ENCODE measurements around the gene SMIM14. TPM values are rescaled to one million over a fixed set of nuclear protein-coding genes. Genes with fewer than 3 reads are reported as not detected.

SMIM14 gene
- total RNA-seq, 3 donors from 2014 or later, result 0.51 to 1.6 (median 0.98) TPM

- Mint-ChIP-seq H3K9me3 (no peaks in the 10 kb centered on the region), H3K27me3 (ENCODE audit: low read depth) (no peaks in the 10 kb centered on the region), H3K4me1 (ENCODE audit: low read depth) (no peaks in the 10 kb centered on the region), H3K36me3 (ENCODE audit: insufficient read depth) (peaks cover 9% of the 10 kb centered on the region), H3K4me3 (no peak overlapping the region)
- no peak for ATAC-seq
- DNase-seq, result no peak
These were observed 40.8 kb downstream of the SMIM14 start for GRCh38 chr4:39597695-39598381.

GRCh38 chr4:39596971-39597370 lies 41.7 kb downstream of the SMIM14 start:
- Mint-ChIP-seq H3K4me1 (ENCODE audit: low read depth) (no peaks in the 10 kb centered on the region), H3K27me3 (ENCODE audit: low read depth) (no peaks in the 10 kb centered on the region), H3K4me3 (no peak overlapping the region), H3K9me3 (no peaks in the 10 kb centered on the region), H3K36me3 (ENCODE audit: insufficient read depth) (peaks cover 6% of the 10 kb centered on the region)
- ATAC-seq, result no peak
- no peak for DNase-seq

GRCh38 chr4:39591290-39591689 lies 47.4 kb downstream of the SMIM14 start:
- ATAC-seq (no peak), DNase-seq (no peak)
- H3K27me3 Mint-ChIP-seq (ENCODE audit: low read depth), result no peaks in the 10 kb centered on the region
- peaks cover 3% of the 10 kb centered on the region for H3K36me3 Mint-ChIP-seq (ENCODE audit: insufficient read depth)
- H3K9me3 Mint-ChIP-seq, result peaks cover 3% of the 10 kb centered on the region
- H3K4me3 Mint-ChIP-seq, result no peak overlapping the region
- H3K4me1 Mint-ChIP-seq (ENCODE audit: low read depth), result no peaks in the 10 kb centered on the region

GRCh38 chr4:39587881-39588280 lies 50.8 kb downstream of the SMIM14 start:
- H3K36me3 Mint-ChIP-seq (ENCODE audit: insufficient read depth), result peaks cover 8% of the 10 kb centered on the region
- DNase-seq (no peak), ATAC-seq (no peak)
- H3K4me1 Mint-ChIP-seq (ENCODE audit: low read depth), result no peaks in the 10 kb centered on the region
- no peak overlapping the region for H3K4me3 Mint-ChIP-seq
- no peaks in the 10 kb centered on the region for H3K27me3 Mint-ChIP-seq (ENCODE audit: low read depth)
- peaks cover 3% of the 10 kb centered on the region for H3K9me3 Mint-ChIP-seq

- H3K4me3 Mint-ChIP-seq, result no peak overlapping the region
- ATAC-seq, result no peak
- DNase-seq, result no peak
- no peaks in the 10 kb centered on the region for H3K36me3 Mint-ChIP-seq (ENCODE audit: insufficient read depth)
- H3K9me3 Mint-ChIP-seq, result no peaks in the 10 kb centered on the region
- no peaks in the 10 kb centered on the region for H3K4me1 Mint-ChIP-seq (ENCODE audit: low read depth)
- no peaks in the 10 kb centered on the region for H3K27me3 Mint-ChIP-seq (ENCODE audit: low read depth)
These were observed 63.7 kb downstream of the SMIM14 start for GRCh38 chr4:39574946-39575345.

GRCh38 chr4:39571504-39571903 lies 67.2 kb downstream of the SMIM14 start:
- DNase-seq (no peak), ATAC-seq (no peak)
- Mint-ChIP-seq H3K27me3 (ENCODE audit: low read depth) (no peaks in the 10 kb centered on the region), H3K9me3 (no peaks in the 10 kb centered on the region), H3K36me3 (ENCODE audit: insufficient read depth) (no peaks in the 10 kb centered on the region), H3K4me3 (no peak overlapping the region), H3K4me1 (ENCODE audit: low read depth) (peaks cover 5% of the 10 kb centered on the region)

GRCh38 chr4:39571054-39571453 lies 67.6 kb downstream of the SMIM14 start:
- Mint-ChIP-seq H3K27me3 (ENCODE audit: low read depth) (no peaks in the 10 kb centered on the region), H3K36me3 (ENCODE audit: insufficient read depth) (peaks cover 3% of the 10 kb centered on the region), H3K9me3 (peaks cover 2% of the 10 kb centered on the region), H3K4me1 (ENCODE audit: low read depth) (peaks cover 5% of the 10 kb centered on the region), H3K4me3 (no peak overlapping the region)
- DNase-seq (no peak), ATAC-seq (no peak)

- DNase-seq (no peak), ATAC-seq (no peak)
- H3K27me3 Mint-ChIP-seq (ENCODE audit: low read depth), result no peaks in the 10 kb centered on the region
- H3K4me3 Mint-ChIP-seq, result no peak overlapping the region
- peaks cover 13% of the 10 kb centered on the region for H3K36me3 Mint-ChIP-seq (ENCODE audit: insufficient read depth)
- H3K9me3 Mint-ChIP-seq, result peaks cover 6% of the 10 kb centered on the region
- H3K4me1 Mint-ChIP-seq (ENCODE audit: low read depth), result peaks cover 5% of the 10 kb centered on the region
These were observed 69.5 kb downstream of the SMIM14 start for GRCh38 chr4:39569209-39569608.

- no peak overlapping the region for H3K4me3 Mint-ChIP-seq
- peaks cover 13% of the 10 kb centered on the region for H3K36me3 Mint-ChIP-seq (ENCODE audit: insufficient read depth)
- peaks cover 5% of the 10 kb centered on the region for H3K4me1 Mint-ChIP-seq (ENCODE audit: low read depth)
- no peak for DNase-seq
- no peaks in the 10 kb centered on the region for H3K27me3 Mint-ChIP-seq (ENCODE audit: low read depth)
- peaks cover 6% of the 10 kb centered on the region for H3K9me3 Mint-ChIP-seq
- ATAC-seq, result no peak
These were observed 69.9 kb downstream of the SMIM14 start for GRCh38 chr4:39568805-39569204.

GRCh38 chr4:39565878-39566600 lies 72.6 kb downstream of the SMIM14 start:
- ATAC-seq (no peak), DNase-seq (no peak)
- no peak overlapping the region for H3K4me3 Mint-ChIP-seq
- no peaks in the 10 kb centered on the region for H3K27me3 Mint-ChIP-seq (ENCODE audit: low read depth)
- H3K9me3 Mint-ChIP-seq, result peaks cover 6% of the 10 kb centered on the region
- H3K36me3 Mint-ChIP-seq (ENCODE audit: insufficient read depth), result peaks cover 13% of the 10 kb centered on the region
- H3K4me1 Mint-ChIP-seq (ENCODE audit: low read depth), result peaks cover 5% of the 10 kb centered on the region

GRCh38 chr4:39563346-39563847 lies 75.3 kb downstream of the SMIM14 start:
- Mint-ChIP-seq H3K27me3 (ENCODE audit: low read depth) (no peaks in the 10 kb centered on the region), H3K36me3 (ENCODE audit: insufficient read depth) (peaks cover 13% of the 10 kb centered on the region), H3K4me1 (ENCODE audit: low read depth) (peaks cover 2% of the 10 kb centered on the region), H3K4me3 (no peak overlapping the region), H3K9me3 (peaks cover 6% of the 10 kb centered on the region)
- DNase-seq (no peak), ATAC-seq (no peak)

GRCh38 chr4:39562792-39563191 lies 75.9 kb downstream of the SMIM14 start:
- DNase-seq (no peak), ATAC-seq (no peak)
- Mint-ChIP-seq H3K36me3 (ENCODE audit: insufficient read depth) (peaks cover 13% of the 10 kb centered on the region), H3K9me3 (peaks cover 6% of the 10 kb centered on the region), H3K27me3 (ENCODE audit: low read depth) (no peaks in the 10 kb centered on the region), H3K4me1 (ENCODE audit: low read depth) (no peaks in the 10 kb centered on the region), H3K4me3 (no peak overlapping the region)

- Mint-ChIP-seq H3K4me3 (no peak overlapping the region), H3K4me1 (ENCODE audit: low read depth) (no peaks in the 10 kb centered on the region), H3K9me3 (no peaks in the 10 kb centered on the region), H3K36me3 (ENCODE audit: insufficient read depth) (peaks cover 8% of the 10 kb centered on the region), H3K27me3 (ENCODE audit: low read depth) (no peaks in the 10 kb centered on the region)
- DNase-seq, result no peak
- no peak for ATAC-seq
These were observed 79.0 kb downstream of the SMIM14 start for GRCh38 chr4:39559626-39560025.

GRCh38 chr4:39555472-39555871 lies 83.2 kb downstream of the SMIM14 start:
- Mint-ChIP-seq H3K27me3 (ENCODE audit: low read depth) (no peaks in the 10 kb centered on the region), H3K4me1 (ENCODE audit: low read depth) (no peaks in the 10 kb centered on the region), H3K4me3 (no peak overlapping the region), H3K36me3 (ENCODE audit: insufficient read depth) (peaks cover 9% of the 10 kb centered on the region), H3K9me3 (no peaks in the 10 kb centered on the region)
- DNase-seq (no peak), ATAC-seq (no peak)
